AG04449 (cell line): ENCODE data around the gene PSMG4.
"Not testable (repeated sequence)": the region's sequence is repeated elsewhere in the genome, so short reads cannot be mapped to it uniquely, and the experiment has no call there.

Source experiments
- CTCF ChIA-PET: fragments of 350-600 bp; formaldehyde crosslinking; extraction: SDS; loops from one replicate; lab custom pipeline; 2021; ENCODE audit warnings: antibody characterized with exemption; lab: Yijun Ruan, JAX
- POLR2A ChIA-PET: fragments of 400-600, 350-600 bp; formaldehyde crosslinking; extraction: SDS; loops from one replicate; lab custom pipeline; 2020; ENCODE audit warnings: antibody characterized with exemption, inconsistent platforms; lab: Yijun Ruan, JAX
- DNase-seq: peaks from one replicate; pipeline ENCODE4 v3.0.0-alpha.2; 2010; ENCODE audit warnings: low read depth, low spot score
- H3K4me3 ChIP-seq: 2 replicates; pipeline ENCODE4 v1.5.1; 2011; ENCODE audit warnings: low read depth, mild to moderate bottlenecking, control low read depth, low read length
- TF ChIP-seq, protein P1 (sequence below): IDR thresholded peaks from one replicate; pipeline ENCODE4 v1.5.1; 2011; ENCODE audit warnings: mild to moderate bottlenecking, moderate library complexity, low read length, control low read depth, inconsistent platforms; ENCODE audit not compliant: insufficient read depth; ENCODE audit errors: missing control alignments

Gene PSMG4

DNA sequence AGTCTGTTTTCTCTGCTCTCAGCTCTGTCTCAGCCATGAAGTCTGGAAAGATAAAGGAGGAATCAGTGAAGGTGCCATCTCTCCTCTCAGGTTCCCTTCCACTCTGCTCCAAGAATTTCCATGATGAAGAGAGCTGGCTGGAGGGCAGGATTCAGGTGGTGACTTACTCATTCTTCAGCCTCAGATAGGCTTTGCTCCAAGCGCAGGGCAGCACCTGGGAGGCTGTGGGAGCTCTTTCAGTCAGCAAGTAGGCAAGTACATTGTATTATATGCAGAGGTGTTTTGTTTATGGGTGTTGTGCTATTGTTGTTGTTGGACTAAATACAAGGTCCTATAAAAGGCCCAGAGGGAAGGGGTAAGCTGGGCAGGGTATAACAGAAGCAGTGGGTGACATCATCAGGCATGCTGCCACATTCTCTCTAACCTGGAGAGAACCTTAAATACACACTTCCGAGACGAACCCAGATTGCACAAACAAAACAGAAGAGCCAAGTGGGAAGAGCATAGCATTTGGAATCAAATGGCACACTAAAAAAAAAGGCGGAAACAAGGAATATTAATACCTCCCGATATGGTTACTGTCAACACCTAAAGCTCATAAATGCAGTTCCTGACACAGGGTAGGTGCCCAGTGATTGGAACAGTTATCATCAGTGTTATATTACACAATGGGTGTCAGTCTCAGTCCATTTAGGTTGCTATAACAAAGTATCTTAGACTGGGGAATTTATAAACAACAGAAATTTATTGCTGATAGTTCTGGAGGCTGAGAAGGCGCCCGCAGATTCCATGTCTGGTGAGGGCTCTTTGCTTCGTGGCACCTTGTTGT lies 14.5 kb upstream of the PSMG4 start:
- POLR2A ChIA-PET = no interaction called here
- CTCF ChIA-PET = interaction anchor here (1.0 to 13.3 kb wide), 6 partner anchors 11 to 244 kb away, joined by 3 to 221 read pairs (median 4); partner anchors contain the start of gene NQO2
- no peak overlapping the region for H3K4me3 ChIP-seq
- no peak for DNase-seq
- TF ChIP-seq, protein P1, sequence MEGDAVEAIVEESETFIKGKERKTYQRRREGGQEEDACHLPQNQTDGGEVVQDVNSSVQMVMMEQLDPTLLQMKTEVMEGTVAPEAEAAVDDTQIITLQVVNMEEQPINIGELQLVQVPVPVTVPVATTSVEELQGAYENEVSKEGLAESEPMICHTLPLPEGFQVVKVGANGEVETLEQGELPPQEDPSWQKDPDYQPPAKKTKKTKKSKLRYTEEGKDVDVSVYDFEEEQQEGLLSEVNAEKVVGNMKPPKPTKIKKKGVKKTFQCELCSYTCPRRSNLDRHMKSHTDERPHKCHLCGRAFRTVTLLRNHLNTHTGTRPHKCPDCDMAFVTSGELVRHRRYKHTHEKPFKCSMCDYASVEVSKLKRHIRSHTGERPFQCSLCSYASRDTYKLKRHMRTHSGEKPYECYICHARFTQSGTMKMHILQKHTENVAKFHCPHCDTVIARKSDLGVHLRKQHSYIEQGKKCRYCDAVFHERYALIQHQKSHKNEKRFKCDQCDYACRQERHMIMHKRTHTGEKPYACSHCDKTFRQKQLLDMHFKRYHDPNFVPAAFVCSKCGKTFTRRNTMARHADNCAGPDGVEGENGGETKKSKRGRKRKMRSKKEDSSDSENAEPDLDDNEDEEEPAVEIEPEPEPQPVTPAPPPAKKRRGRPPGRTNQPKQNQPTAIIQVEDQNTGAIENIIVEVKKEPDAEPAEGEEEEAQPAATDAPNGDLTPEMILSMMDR = no peak

DNA sequence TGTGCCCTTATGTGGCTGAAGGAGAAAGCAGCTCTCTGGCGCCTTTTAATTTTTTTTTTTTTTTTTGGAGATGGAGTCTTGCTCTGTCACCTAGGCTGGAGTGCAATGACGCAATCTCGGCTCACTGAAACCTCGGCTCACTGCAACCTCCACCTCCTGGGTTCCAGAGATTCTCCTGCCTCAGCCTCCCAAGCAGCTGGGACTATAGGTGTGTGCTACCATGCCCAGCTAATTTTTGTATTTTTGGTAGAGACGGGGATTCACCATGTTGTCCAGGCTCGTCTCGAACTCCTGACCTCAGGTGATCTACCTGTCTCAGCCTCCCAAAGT lies 13.9 kb upstream of the PSMG4 start:
- CTCF ChIA-PET = interaction anchor here (1.0 to 13.3 kb wide), 5 partner anchors 11 to 245 kb away, joined by 3 to 221 read pairs (median 4); partner anchors contain the start of gene NQO2
- POLR2A ChIA-PET, DNase-seq, H3K4me3 ChIP-seq: not testable (repeated sequence)

DNA sequence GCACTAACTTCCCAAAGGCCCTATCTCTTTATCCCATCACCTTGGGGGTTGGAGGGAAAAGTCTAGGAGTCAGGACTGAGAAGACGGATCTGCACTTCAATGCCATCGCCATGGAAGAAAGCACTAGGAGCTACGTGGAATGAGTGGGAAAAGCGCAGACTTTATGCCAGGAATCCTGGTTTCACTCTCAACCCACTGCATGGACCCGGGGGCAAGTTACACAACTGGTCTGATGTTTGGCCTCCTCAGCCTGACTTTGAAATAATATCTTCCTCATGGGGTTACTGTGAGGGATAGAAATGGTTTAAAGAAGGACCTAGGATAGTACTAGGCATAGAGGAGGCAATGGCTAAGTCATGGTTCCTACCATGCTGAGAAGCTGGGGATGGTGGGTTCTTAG lies 13.5 kb upstream of the PSMG4 start:
- POLR2A ChIA-PET = no interaction called here
- TF ChIP-seq, protein P1 = no peak
- DNase-seq = no peak
- H3K4me3 ChIP-seq = no peak overlapping the region
- CTCF ChIA-PET = interaction anchor here (0.6 to 13.3 kb wide), 4 partner anchors 9 to 117 kb away, joined by 3 to 221 read pairs (median 44); partner anchors contain the start of gene TUBB2A

DNA sequence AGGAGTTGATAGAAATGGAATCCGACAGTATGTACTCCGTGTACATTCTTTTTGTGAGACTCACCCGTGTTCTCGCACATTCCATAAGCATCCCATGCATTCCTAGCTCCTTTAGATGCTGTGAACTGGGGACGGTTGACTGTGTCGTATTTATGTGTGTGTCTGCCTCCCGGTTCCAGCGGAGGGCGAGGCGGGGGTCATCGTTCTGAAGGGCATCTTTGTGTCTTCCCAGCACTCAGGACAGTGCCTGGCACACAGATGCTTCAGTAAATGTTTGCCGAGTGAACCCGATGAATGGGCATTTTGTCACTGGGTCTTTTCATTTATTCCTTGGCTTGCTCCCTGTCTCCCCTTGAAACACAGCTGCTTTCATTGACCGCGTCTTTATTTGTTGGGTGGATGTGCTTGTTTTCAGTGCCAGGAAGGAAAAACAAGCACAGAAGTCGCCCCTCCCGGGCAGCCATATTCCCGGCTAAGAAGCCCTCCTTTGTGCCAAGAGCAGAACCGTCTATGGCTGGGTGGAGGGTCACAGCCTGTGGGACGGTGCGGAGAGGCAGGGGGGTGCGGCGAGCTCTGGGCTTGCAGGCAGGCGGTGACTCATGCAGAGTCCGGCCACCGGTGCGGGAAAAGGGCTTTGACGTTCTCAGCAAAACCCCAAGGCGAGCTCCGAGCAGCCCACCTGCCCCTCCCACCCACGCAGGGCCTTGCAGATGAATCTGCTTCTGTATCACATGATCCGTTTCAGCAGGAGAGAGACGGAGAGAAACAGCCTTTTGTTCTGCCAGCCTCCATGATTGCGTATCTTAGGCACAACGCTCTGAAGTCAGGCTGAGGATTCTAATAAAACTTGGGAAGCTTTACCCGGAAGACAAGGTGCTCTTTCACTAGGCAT lies 11.2 kb upstream of the PSMG4 start:
- TF ChIP-seq, protein P1 = no peak
- DNase-seq = peak; percentile 79
- ChIA-PET POLR2A (interaction anchor here (0.5 to 3.7 kb wide), 14 partner anchors 10 to 272 kb away, joined by 3 to 42 read pairs (median 4); partner anchors contain the start of genes PSMG4 and TUBB2A), CTCF (interaction anchor here (0.8 to 13.3 kb wide), 16 partner anchors 10 to 766 kb away, joined by 3 to 221 read pairs (median 4); partner anchors contain the start of genes BPHL, PSMG4 and TUBB2A)
- H3K4me3 ChIP-seq = peak overlapping the region; percentile 39

DNA sequence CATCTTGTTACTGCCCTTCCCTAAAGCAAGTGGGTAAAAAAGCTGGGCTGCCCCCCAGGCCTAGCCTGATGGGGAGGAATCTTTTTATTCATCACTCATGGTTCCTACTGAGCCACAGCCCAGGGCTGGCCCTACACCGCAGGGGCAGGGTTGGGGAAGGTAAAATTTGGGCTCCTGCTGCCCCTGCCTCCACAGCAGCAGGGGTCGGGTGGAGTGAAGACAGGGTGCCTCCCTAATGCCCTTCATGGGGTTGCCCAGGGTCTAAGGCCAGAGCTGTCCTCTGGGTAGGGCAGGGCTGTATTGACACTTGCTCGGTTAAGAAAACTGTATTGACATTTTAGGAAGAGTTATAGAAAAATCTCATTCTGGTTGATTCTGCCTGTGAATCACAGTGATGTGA lies 8.9 kb upstream of the PSMG4 start:
- ChIA-PET POLR2A (interaction anchor here (2.5 kb wide), 1 partner anchor 92 kb away, joined by 25 read pairs; the partner anchor contains the start of gene TUBB2A), CTCF (interaction anchor here (0.7 to 13.3 kb wide), 15 partner anchors 7 to 599 kb away, joined by 3 to 221 read pairs (median 4); partner anchors contain the start of genes BPHL, FAM50B, PSMG4 and TUBB2A)
- TF ChIP-seq, protein P1 = no peak
- no peak for DNase-seq
- no peak overlapping the region for H3K4me3 ChIP-seq

DNA sequence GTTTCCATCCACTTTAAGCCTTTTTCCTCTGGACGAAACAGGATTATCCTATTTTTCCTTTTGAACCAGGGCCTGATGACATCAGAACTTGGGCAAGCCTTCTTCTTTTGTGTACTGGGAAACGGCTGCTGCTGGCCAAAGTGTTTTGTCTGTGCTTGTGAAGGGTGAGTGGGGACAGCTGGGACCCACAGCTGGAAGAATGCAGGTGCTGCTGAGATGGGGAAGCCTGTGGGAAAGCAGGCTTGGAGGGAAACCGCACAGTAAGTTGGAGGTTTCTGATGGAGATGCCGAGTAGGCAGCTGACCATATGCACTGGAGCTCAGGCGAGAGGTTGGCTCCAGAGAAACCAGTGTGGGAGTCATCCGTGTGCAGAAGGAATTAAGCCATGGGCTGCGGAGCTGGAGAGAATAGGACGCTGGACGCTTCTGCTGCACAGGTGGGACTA lies 8.5 kb upstream of the PSMG4 start:
- TF ChIP-seq, protein P1 = no peak
- no peak overlapping the region for H3K4me3 ChIP-seq
- no peak for DNase-seq
- CTCF ChIA-PET = interaction anchor here (1.0 to 13.3 kb wide), 15 partner anchors 7 to 250 kb away, joined by 3 to 221 read pairs (median 21); partner anchors contain the start of genes BPHL, NQO2 and TUBB2A
- POLR2A ChIA-PET = interaction anchor here (2.1 to 2.5 kb wide), 2 partner anchors 88 to 92 kb away, joined by 6 to 25 read pairs; partner anchors contain the start of gene TUBB2A
